Stomach smooth muscle (tissue), 2 donors: ENCODE measurements around the gene CLSTN2.

Source experiments
- H3K27ac ChIP-seq: one replicate; pipeline ENCODE4 v1.7.0; 2013; ENCODE audit warnings: mild to moderate bottlenecking, low read length, inconsistent platforms
- H3K27me3 ChIP-seq, 2 donors: one replicate each; pipeline ENCODE4 v1.7.0; 2013; ENCODE audit warnings: low read length in 2 of 2; ENCODE audit not compliant: insufficient read depth in 2 of 2, control insufficient read depth in 1 of 2
- H3K36me3 ChIP-seq, 2 donors: one replicate each; pipeline ENCODE4 v1.7.0; 2013; ENCODE audit warnings: low read length in 2 of 2; ENCODE audit not compliant: control insufficient read depth in 2 of 2, insufficient read depth in 2 of 2
- H3K4me1 ChIP-seq: one replicate; pipeline ENCODE4 v1.7.0; 2013; ENCODE audit warnings: low read length; ENCODE audit not compliant: control insufficient read depth, insufficient read depth
- H3K4me3 ChIP-seq, 2 donors: one replicate each; pipeline ENCODE4 v1.7.0; 2013; ENCODE audit warnings: low read length in 2 of 2
- H3K9ac ChIP-seq, 2 donors: one replicate each; pipeline ENCODE4 v1.7.0; 2013; ENCODE audit warnings: low read length in 2 of 2, mild to moderate bottlenecking in 1 of 2
- H3K9me3 ChIP-seq, 2 donors: one replicate each; pipeline ENCODE4 v1.7.0; 2013; ENCODE audit warnings: low read length in 2 of 2; ENCODE audit not compliant: control insufficient read depth in 2 of 2
- donor health status: healthy.
- donor health status: Pancreatic carcinoma.

The CLSTN2 gene

DNA sequence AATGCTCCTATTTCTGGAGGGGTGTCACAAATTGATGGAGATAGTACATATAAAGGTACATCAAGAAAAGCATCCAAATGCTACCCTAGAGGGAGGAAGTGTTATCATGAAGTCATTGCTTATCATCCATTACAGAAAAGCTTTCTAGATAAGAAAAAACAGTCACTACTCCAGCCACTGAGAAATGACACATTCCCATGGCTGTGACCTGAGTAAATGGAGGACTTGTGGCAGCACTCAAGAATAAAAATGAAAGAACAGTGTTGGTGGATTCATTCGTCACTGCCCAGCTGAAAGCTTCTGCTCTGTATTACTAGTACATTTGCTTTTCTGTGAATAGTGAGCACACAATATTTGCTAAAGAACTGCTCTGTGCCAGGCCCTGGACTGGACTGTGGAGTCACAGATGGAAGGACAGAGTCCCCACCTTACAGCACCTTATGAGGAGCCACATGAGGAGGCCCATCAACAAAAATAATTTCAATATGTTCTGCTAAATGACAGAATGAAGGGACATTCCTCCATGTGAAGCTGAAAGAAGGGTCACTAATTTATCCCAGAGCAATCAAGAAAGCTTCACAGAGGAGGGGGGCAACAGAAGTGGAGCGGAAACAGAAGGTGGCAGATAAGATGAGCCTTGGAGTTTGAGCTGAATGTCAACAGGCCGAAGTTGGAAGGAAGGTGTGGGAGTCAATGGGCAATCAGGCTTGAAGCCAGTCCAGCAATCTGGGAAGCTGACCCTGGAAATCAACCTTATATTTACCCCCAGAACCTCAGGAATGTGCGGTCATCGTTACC lies 399.3 kb downstream of the CLSTN2 start:
- no peaks in the 10 kb centered on the region for H3K27me3 ChIP-seq
- H3K4me1 ChIP-seq, result no peaks in the 10 kb centered on the region
- H3K36me3 ChIP-seq, result no peaks in the 10 kb centered on the region
- H3K9me3 ChIP-seq, result no peaks in the 10 kb centered on the region
- no peak overlapping the region for H3K27ac ChIP-seq
- no peak overlapping the region for H3K9ac ChIP-seq
- H3K4me3 ChIP-seq, result no peak overlapping the region

DNA sequence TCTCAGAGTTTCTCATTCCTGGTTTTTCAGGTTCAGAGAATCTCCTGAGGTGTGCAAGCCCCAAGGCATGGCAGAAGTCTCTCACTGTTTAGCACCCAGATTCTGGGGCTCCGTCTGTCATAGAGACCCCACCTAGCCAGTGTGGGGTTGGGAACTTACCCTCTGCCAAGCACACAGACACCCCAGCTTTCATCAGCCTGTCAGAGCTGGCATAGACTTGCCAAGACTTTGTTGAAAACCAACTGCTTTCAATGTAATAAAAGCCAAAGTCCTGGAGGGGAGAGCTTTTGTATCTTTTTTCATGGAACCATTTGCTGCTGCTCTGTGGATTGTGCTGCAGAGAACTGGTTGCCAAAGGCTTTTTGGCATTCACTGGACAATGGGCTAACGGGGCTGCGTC lies 401.5 kb downstream of the CLSTN2 start:
- H3K4me1 ChIP-seq, result no peaks in the 10 kb centered on the region
- H3K36me3 ChIP-seq, result no peaks in the 10 kb centered on the region
- no peaks in the 10 kb centered on the region for H3K9me3 ChIP-seq
- no peaks in the 10 kb centered on the region for H3K27me3 ChIP-seq
- no peak overlapping the region for H3K9ac ChIP-seq
- no peak overlapping the region for H3K4me3 ChIP-seq
- no peak overlapping the region for H3K27ac ChIP-seq

DNA sequence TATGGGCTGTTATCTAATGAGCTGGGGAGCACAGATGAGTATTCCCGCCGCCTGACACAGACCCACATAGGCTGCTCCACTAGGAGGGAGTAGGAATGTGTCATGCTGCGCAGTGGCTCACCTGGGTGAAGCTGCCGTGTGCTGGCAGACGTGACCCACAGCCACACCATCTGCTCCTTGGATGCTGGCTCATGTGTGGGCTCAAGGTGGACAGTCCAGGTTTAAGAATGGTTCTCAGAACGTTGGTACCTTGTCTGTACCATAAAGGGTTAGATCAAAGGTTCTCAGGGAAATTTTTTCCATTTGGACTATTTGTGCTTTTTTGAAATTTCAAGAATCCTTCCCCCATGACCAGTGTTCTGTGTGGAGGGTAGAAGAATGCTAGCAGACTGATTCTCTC lies 403.9 kb downstream of the CLSTN2 start:
- Histone ChIP-seq H3K4me1 (no peaks in the 10 kb centered on the region), H3K36me3 (no peaks in the 10 kb centered on the region), H3K27me3 (no peaks in the 10 kb centered on the region), H3K27ac (no peak overlapping the region), H3K9me3 (peaks cover 4 to 8% of the 10 kb centered on the region in 2 donors), H3K4me3 (no peak overlapping the region), H3K9ac (no peak overlapping the region)

DNA sequence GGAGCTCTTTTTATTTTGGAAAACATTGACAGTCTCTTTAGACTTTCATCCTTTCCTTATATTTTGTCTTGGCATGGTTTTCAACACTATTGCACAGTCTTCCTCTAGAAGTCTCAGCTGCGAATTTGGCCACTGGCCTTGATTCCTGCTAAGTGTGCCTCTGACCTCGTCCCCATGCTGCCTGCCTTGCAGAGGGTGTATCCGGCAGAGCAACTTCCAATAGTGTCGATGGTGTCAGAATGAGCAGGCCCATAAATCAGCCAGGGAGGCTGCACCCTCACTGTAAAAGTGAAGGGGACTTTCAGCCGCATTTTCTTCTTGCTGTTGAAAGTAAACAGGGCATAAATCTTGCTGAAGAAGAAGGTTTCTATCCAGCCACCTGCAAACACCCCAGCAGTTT lies 406.2 kb downstream of the CLSTN2 start:
- Histone ChIP-seq H3K27ac (no peak overlapping the region), H3K27me3 (no peaks in the 10 kb centered on the region), H3K9ac (no peak overlapping the region), H3K9me3 (peaks cover 4 to 8% of the 10 kb centered on the region in 2 donors), H3K36me3 (no peaks in the 10 kb centered on the region), H3K4me3 (no peak overlapping the region), H3K4me1 (no peaks in the 10 kb centered on the region)

DNA sequence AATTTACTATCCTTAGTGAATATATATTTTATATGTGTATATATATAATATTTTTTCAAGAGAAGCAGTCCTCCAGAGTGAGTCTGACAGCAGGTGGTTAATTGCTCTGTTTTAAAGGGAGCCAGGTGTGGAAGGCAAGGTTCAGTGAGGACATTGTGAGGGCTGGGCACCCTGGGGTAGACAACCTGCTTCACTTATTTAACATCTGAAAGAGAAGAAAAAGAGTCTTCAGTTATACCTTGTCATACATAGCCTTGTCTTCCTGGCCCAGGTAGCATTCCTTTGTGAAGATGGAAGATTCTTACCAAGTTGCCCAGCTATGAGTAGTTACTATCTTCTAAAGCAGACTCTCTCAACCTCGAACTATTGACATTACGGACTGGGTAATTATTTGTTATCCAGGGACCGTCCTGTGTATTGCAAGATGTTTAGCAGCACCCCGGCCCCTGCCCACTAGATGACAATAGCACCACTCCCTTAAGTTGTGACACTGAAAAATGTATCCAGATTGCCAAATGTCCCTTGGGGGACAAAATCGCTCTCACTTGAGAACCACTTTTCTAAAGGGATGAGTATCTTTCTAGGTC lies 406.9 kb downstream of the CLSTN2 start:
- H3K27ac ChIP-seq, result no peak overlapping the region
- peaks cover 4 to 8% of the 10 kb centered on the region in 2 donors for H3K9me3 ChIP-seq
- no peak overlapping the region for H3K4me3 ChIP-seq
- H3K27me3 ChIP-seq, result no peaks in the 10 kb centered on the region
- H3K4me1 ChIP-seq, result no peaks in the 10 kb centered on the region
- no peaks in the 10 kb centered on the region for H3K36me3 ChIP-seq
- no peak overlapping the region for H3K9ac ChIP-seq

DNA sequence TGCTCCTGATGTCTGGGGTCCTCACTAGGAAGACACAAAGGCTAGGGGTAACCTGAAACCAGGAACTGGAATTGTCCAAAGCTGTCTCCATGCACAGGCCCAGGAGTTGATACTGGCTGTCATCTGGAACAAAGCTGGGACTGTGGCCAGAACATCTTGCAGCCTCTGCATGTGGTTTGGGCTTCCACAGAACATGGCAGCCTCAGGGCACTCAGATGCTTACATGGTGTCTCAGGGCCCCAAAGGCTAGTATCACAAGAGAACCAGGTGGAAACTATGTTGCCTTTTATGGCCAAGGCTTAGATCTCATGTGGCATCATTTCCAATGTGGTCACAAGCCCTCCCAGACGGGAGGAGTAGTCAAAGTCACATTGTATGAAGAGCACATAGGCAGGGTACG lies 407.7 kb downstream of the CLSTN2 start:
- Histone ChIP-seq H3K4me3 (no peak overlapping the region), H3K27ac (no peak overlapping the region), H3K27me3 (no peaks in the 10 kb centered on the region), H3K9me3 (peaks cover 4 to 8% of the 10 kb centered on the region in 2 donors), H3K9ac (no peak overlapping the region), H3K36me3 (no peaks in the 10 kb centered on the region), H3K4me1 (no peaks in the 10 kb centered on the region)

DNA sequence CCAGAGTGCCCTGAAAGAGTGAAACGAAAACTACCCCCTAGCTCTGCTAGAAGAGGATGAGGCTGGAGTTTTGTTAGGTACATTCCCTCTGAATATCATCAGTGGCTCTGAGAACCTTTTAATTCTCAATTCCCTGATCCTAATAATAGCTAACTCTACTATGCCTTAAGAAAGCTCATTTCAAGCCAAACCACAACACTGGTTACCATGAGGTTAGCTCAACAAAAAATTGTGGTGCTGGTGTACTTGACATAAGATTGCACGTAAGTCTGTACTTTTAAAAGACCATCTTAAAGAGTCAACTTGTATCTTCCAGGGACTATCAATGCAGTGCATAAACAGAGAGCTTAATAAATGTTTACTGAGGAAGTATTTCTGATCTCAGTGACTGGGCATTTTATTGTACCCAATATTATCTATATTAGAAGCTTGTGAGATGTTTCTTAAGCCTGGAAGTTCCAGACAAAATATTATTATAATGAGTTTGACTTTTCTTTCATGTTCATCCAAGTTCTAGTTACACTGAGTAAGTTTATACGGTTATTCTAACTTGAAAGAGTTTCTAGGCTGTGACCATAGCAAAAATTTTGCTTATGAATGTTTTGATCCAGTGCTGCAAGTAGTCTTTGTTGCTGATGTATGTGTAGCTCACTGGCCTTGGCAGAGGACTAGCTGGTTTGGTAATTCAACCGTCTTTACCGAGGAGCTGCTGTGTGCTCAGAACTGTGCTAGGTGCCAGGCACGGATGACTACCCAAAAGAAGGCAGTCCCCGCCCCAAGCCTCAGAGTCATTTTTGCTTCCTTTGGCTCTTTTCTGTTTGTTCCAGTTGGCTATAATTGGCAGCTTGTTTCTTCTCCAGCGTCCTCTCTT lies 408.5 kb downstream of the CLSTN2 start:
- H3K36me3 ChIP-seq, result no peaks in the 10 kb centered on the region
- H3K9me3 ChIP-seq, result peaks cover 4 to 8% of the 10 kb centered on the region in 2 donors
- no peak overlapping the region for H3K4me3 ChIP-seq
- no peak overlapping the region for H3K9ac ChIP-seq
- H3K4me1 ChIP-seq, result no peaks in the 10 kb centered on the region
- H3K27ac ChIP-seq, result no peak overlapping the region
- H3K27me3 ChIP-seq, result no peaks in the 10 kb centered on the region

DNA sequence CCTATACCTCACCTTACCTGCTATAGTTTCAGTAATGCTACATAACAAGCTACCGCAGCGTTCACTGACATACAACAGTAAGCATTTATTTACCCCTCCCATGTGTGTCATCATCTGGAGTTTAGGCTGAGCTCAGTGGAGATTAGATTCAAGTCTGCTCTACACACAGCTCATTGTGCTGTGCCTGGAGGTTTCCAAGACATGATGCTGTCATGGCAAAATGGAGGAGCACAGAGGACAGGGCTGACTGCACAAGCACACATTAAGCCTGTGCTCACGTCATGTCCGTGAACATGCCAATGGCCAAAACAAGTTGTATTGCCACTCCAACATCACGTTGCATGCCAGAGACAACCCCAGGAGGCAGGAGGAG lies 409.1 kb downstream of the CLSTN2 start:
- H3K27me3 ChIP-seq, result no peaks in the 10 kb centered on the region
- no peak overlapping the region for H3K9ac ChIP-seq
- peaks cover 4 to 8% of the 10 kb centered on the region in 2 donors for H3K9me3 ChIP-seq
- H3K4me1 ChIP-seq, result no peaks in the 10 kb centered on the region
- H3K36me3 ChIP-seq, result no peaks in the 10 kb centered on the region
- no peak overlapping the region for H3K4me3 ChIP-seq
- no peak overlapping the region for H3K27ac ChIP-seq

DNA sequence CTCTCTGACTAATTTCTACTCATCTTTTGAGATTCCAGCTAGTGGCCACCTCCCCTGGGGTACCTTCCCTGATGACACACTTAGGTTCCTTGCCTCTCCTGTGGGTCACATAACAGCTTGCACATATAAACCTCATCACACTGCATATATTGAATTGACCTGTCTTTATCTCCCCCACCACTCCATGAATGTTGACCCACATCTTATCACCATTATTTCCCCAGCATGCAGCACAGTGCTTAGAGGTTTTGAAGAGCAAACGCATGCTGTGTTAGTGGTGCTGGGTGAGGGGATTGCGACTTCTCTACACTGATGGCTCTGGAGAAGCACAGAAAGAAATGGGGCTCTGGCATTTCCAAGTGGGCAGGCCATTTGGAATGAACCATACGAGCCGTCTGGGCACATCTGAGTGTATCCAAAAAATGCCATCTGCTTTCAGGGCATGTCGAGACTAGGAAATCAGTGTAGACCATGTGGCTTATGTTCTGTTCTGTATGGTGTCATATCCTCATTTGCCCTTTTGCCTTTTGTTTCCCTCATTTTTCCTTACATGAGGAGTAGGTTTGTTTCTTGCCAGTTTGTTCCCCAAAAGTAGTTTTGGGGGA lies 409.7 kb downstream of the CLSTN2 start:
- H3K9me3 ChIP-seq, result peaks cover 4 to 8% of the 10 kb centered on the region in 2 donors
- no peak overlapping the region for H3K9ac ChIP-seq
- H3K4me3 ChIP-seq, result no peak overlapping the region
- no peak overlapping the region for H3K27ac ChIP-seq
- no peaks in the 10 kb centered on the region for H3K36me3 ChIP-seq
- no peaks in the 10 kb centered on the region for H3K4me1 ChIP-seq
- H3K27me3 ChIP-seq, result no peaks in the 10 kb centered on the region

DNA sequence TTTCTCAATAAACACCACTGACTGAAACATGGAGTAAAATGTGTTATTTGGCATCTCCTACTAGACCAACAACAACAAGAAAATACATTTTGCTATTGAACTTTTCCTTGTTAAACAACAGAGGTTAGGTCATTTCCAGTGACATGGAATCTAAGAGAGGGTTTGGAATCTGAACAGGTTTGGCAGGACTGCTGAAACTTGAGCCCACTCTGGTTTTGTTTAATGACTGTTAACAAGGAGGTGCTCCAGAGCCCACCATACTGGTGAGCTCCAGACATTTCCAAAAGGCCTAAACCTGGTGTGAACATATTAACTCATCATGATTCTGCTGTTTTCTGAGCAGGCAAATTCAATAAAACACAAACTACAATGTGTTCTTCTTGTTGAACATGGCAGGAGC lies 412.2 kb downstream of the CLSTN2 start:
- H3K27me3 ChIP-seq, result no peaks in the 10 kb centered on the region
- peaks cover 4 to 8% of the 10 kb centered on the region in 2 donors for H3K9me3 ChIP-seq
- H3K9ac ChIP-seq, result no peak overlapping the region
- H3K27ac ChIP-seq, result no peak overlapping the region
- H3K4me3 ChIP-seq, result no peak overlapping the region
- H3K36me3 ChIP-seq, result no peaks in the 10 kb centered on the region
- H3K4me1 ChIP-seq, result no peaks in the 10 kb centered on the region
